HCT116 (cell line): ENCODE results near the gene LNP1. TPM values are rescaled to one million over a fixed set of nuclear protein-coding genes. Genes with fewer than 3 reads are reported as not detected.

Source experiments
- ATAC-seq: fragments of 200-7000 bp; cut with Tn5 transposase; 2 replicates; pipeline ENCODE4 v1.9.1; 2020; ENCODE audit warnings: mild to moderate bottlenecking, moderate library complexity
- BruUV-seq: library from RNA; stranded (reverse); fragments of 400-500 nt; replicated peaks from 2 replicates; lab custom pipeline; 2021; lab: Mats Ljungman, UMichigan
- CTCF ChIA-PET: fragments of 300-600 bp; sonication (Branson Sonifier 250); formaldehyde crosslinking; loops from one replicate; lab custom pipeline; 2021; ENCODE audit warnings: antibody characterized with exemption; lab: Charles Lee
- POLR2A ChIA-PET: fragments of 300-600, 350-600 bp; sonication (Branson Sonifier 250); formaldehyde crosslinking; loops from one replicate; lab custom pipeline; 2021; ENCODE audit warnings: antibody characterized with exemption; lab: Charles Lee
- RAD21 ChIA-PET, 2 experiments: fragments of 300-600 bp; sonication (Branson Sonifier 250); formaldehyde crosslinking; loops; one replicate each; lab custom pipeline; 2023; ENCODE audit warnings: low total read pairs in 2 of 2; ENCODE audit not compliant: uncharacterized antibody in 2 of 2, unreplicated experiment in 2 of 2, low non-redundant PET in 1 of 2; lab: Charles Lee
- DNase-seq: peaks from one replicate; pipeline ENCODE4 v3.0.0-alpha.2; 2010; ENCODE audit warnings: low read depth, low spot score
- H2AFZ ChIP-seq: fragments of 200-600 bp; shearing (Covaris generic), sonication (generic); 2 replicates; pipeline ENCODE4 v1.6.1; 2017; ENCODE audit warnings: low read depth, mixed run types, mixed read lengths, antibody characterized with exemption, low read length; ENCODE audit not compliant: poor library complexity, severe bottlenecking
- H3K27ac ChIP-seq: 2 replicates; pipeline ENCODE4 v1.5.1; 2012; ENCODE audit warnings: low read depth, low read length
- H3K27me3 ChIP-seq: fragments of 200-600 bp; sonication (generic); 2 replicates; pipeline ENCODE4 v1.6.1; 2016; ENCODE audit warnings: mixed run types, low read length, mixed read lengths; ENCODE audit not compliant: insufficient read depth
- H3K36me3 ChIP-seq, 2 experiments: fragments of 200-500 bp in 1 of 2; fragments of 200-600 bp in 1 of 2; sonication (Bioruptor generic) in 1 of 2; sonication (generic) in 1 of 2; 2 replicates each; pipeline versions ENCODE4 v1.5.1 to v1.6.1; 2014 to 2016; ENCODE audit warnings: low read length in 2 of 2, inconsistent platforms in 1 of 2, mixed read lengths in 1 of 2, mixed run types in 1 of 2; ENCODE audit not compliant: insufficient read depth in 2 of 2, control insufficient read depth in 1 of 2
- H3K4me1 ChIP-seq, 2 experiments: fragments of 200-600 bp in 1 of 2; sonication (generic) in 1 of 2; 2 replicates each; pipeline versions ENCODE4 v1.5.1 to v1.6.1; 2012 to 2017; ENCODE audit warnings: low read length in 2 of 2, inconsistent platforms in 1 of 2, mild to moderate bottlenecking in 1 of 2, mixed read lengths in 1 of 2, mixed run types in 1 of 2, moderate library complexity in 1 of 2; ENCODE audit not compliant: insufficient read depth in 2 of 2, control insufficient read depth in 1 of 2
- H3K4me2 ChIP-seq: fragments of 200-600 bp; sonication (generic); 2 replicates; pipeline ENCODE4 v1.6.1; 2017; ENCODE audit warnings: mixed run types, low read length, mixed read lengths
- H3K4me3 ChIP-seq, 2 experiments: fragments of 200-600 bp in 1 of 2; sonication (generic) in 1 of 2; replicated peaks in 1 of 2; 2 replicates each; pipeline ENCODE4 v1.5.1; 2011 to 2016; ENCODE audit warnings: low read length in 2 of 2, control low read depth in 1 of 2, low read depth in 1 of 2, mild to moderate bottlenecking in 1 of 2, mixed read lengths in 1 of 2, mixed run types in 1 of 2
- H3K79me2 ChIP-seq: fragments of 200-600 bp; sonication (generic); 2 replicates; pipeline ENCODE4 v1.6.1; 2017; ENCODE audit warnings: mild to moderate bottlenecking, mixed run types, low read length, moderate library complexity, mixed read lengths; ENCODE audit not compliant: insufficient read depth
- H3K9ac ChIP-seq: fragments of 200-600 bp; sonication (generic); 2 replicates; pipeline ENCODE4 v1.6.1; 2016; ENCODE audit warnings: low read length, mixed read lengths
- H3K9me2 ChIP-seq: fragments of 200-600 bp; sonication (generic), shearing (Covaris generic); 2 replicates; pipeline ENCODE4 v1.6.1; 2017; ENCODE audit warnings: mixed run types, mild to moderate bottlenecking, moderate library complexity; ENCODE audit not compliant: insufficient read depth
- H3K9me3 ChIP-seq, 2 experiments: fragments of 200-500 bp in 1 of 2; fragments of 200-600 bp in 1 of 2; sonication (Bioruptor generic) in 1 of 2; sonication (generic) in 1 of 2; 2 replicates each; pipeline ENCODE4 v1.6.1; 2014 to 2017; ENCODE audit warnings: low read length in 2 of 2, mixed read lengths in 2 of 2, inconsistent platforms in 1 of 2, low read depth in 1 of 2, mild to moderate bottlenecking in 1 of 2, mixed run types in 1 of 2, moderate library complexity in 1 of 2; ENCODE audit not compliant: control insufficient read depth in 1 of 2, insufficient read depth in 1 of 2
- H4K20me1 ChIP-seq: fragments of 200-600 bp; sonication (generic), shearing (Covaris generic); 2 replicates; pipeline ENCODE4 v1.6.1; 2017; ENCODE audit warnings: mixed run types, mild to moderate bottlenecking, moderate library complexity; ENCODE audit not compliant: insufficient read depth
- ATF3 ChIP-seq: IDR thresholded peaks from 2 replicates; pipeline ENCODE4 v1.6.1; 2012
- CBX3 ChIP-seq: IDR thresholded peaks from 2 replicates; pipeline ENCODE4 v1.6.1; 2012; ENCODE audit warnings: low read depth
- CEBPB ChIP-seq: IDR thresholded peaks from 2 replicates; pipeline ENCODE4 v1.6.1; 2012; ENCODE audit warnings: low read depth
- EZH2phosphoT487 ChIP-seq: fragments of 200-600 bp; IDR thresholded peaks from 2 replicates; pipeline ENCODE4 v1.6.1; 2018; ENCODE audit warnings: antibody characterized with exemption, borderline replicate concordance
- FOSL1 ChIP-seq: IDR thresholded peaks from 2 replicates; pipeline ENCODE4 v1.6.1; 2012; ENCODE audit warnings: low read depth
- JUND ChIP-seq: IDR thresholded peaks from 2 replicates; pipeline ENCODE4 v1.6.1; 2012
- POLR2A ChIP-seq: IDR thresholded peaks from 2 replicates; pipeline ENCODE4 v1.7.0; 2011; ENCODE audit warnings: borderline replicate concordance; ENCODE audit not compliant: insufficient read depth, insufficient read length; ENCODE audit errors: extremely low read depth
- POLR2AphosphoS5 ChIP-seq: IDR thresholded peaks from 2 replicates; pipeline ENCODE4 v1.6.1; 2011; ENCODE audit warnings: mild to moderate bottlenecking, low read depth, low read length, moderate library complexity
- SIN3A ChIP-seq: IDR thresholded peaks from 2 replicates; pipeline ENCODE4 v1.6.1; 2012; ENCODE audit warnings: low read depth
- SP1 ChIP-seq: IDR thresholded peaks from 2 replicates; pipeline ENCODE4 v1.6.1; 2012; ENCODE audit warnings: low read depth
- SRF ChIP-seq: IDR thresholded peaks from 2 replicates; pipeline ENCODE4 v1.6.1; 2012; ENCODE audit warnings: low read depth
- TCF7L2 ChIP-seq: IDR thresholded peaks from 2 replicates; pipeline ENCODE4 v1.7.0; 2011; ENCODE audit warnings: borderline replicate concordance, inconsistent platforms; ENCODE audit not compliant: insufficient read depth, insufficient read length; ENCODE audit errors: extremely low read depth
- YY1 ChIP-seq: IDR thresholded peaks from 2 replicates; pipeline ENCODE4 v1.6.1; 2011; ENCODE audit warnings: low read length, low read depth, moderate library complexity, mild to moderate bottlenecking; ENCODE audit not compliant: insufficient replicate concordance; ENCODE audit errors: extremely low read depth
- intact Hi-C: fragments of 100-400 bp; cut with micrococcal nuclease; formaldehyde crosslinking; loops from 2 replicates; pipeline ENCODE4 v1.10.0; 2022
- total RNA-seq: library from RNA; stranded (reverse); gene quantifications from one replicate; pipeline ENCODE4 v1.2.1, GENCODE V29; 2021; ENCODE audit not compliant: unreplicated experiment
- TF ChIP-seq, protein P1 (sequence below): IDR thresholded peaks from 2 replicates; pipeline ENCODE4 v1.6.1; 2011; ENCODE audit warnings: mild to moderate bottlenecking, low read length, moderate library complexity; ENCODE audit not compliant: insufficient replicate concordance; ENCODE audit errors: extremely low read depth

LNP1 gene
- total RNA-seq, 1 experiment from 2014 or later = 1.6 TPM

GRCh38 chr3:100424261-100424660 is 22.9 kb downstream of the LNP1 start:
- no peak overlapping the region for H3K4me3 ChIP-seq
- no peak overlapping the region for H3K9ac ChIP-seq
- no peaks in the 10 kb centered on the region for H3K79me2 ChIP-seq
- TF ChIP-seq JUND = no peak
- no peak for TF ChIP-seq FOSL1
- no peak for TF ChIP-seq TCF7L2
- TF ChIP-seq SIN3A = no peak
- TF ChIP-seq, protein P1, sequence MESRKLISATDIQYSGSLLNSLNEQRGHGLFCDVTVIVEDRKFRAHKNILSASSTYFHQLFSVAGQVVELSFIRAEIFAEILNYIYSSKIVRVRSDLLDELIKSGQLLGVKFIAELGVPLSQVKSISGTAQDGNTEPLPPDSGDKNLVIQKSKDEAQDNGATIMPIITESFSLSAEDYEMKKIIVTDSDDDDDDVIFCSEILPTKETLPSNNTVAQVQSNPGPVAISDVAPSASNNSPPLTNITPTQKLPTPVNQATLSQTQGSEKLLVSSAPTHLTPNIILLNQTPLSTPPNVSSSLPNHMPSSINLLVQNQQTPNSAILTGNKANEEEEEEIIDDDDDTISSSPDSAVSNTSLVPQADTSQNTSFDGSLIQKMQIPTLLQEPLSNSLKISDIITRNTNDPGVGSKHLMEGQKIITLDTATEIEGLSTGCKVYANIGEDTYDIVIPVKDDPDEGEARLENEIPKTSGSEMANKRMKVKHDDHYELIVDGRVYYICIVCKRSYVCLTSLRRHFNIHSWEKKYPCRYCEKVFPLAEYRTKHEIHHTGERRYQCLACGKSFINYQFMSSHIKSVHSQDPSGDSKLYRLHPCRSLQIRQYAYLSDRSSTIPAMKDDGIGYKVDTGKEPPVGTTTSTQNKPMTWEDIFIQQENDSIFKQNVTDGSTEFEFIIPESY = no peak
- no peak for TF ChIP-seq CEBPB
- CTCF ChIA-PET = no interaction called here
- POLR2A ChIA-PET = no interaction called here
- no peaks in the 10 kb centered on the region for H3K36me3 ChIP-seq
- peaks cover 0 to 4% of the 10 kb centered on the region in 2 experiments; a peak in 1 of 4 replicates for H3K4me1 ChIP-seq
- no peak overlapping the region for H3K27ac ChIP-seq
- RAD21 ChIA-PET = no interaction called here
- no peaks in the 10 kb centered on the region for H3K9me2 ChIP-seq
- ATAC-seq (no peak), DNase-seq (no peak)
- H4K20me1 ChIP-seq = no peaks in the 10 kb centered on the region
- H2AFZ ChIP-seq = no peak overlapping the region
- no TSS peak for BruUV-seq
- intact Hi-C loops = no loop called here
- H3K4me2 ChIP-seq = no peak overlapping the region
- H3K27me3 ChIP-seq = peaks cover 12% of the 10 kb centered on the region
- no peaks in the 10 kb centered on the region for H3K9me3 ChIP-seq

- Histone ChIP-seq H3K36me3 (no peaks in the 10 kb centered on the region), H3K79me2 (no peaks in the 10 kb centered on the region), H3K9me3 (no peaks in the 10 kb centered on the region), H3K4me3 (no peak overlapping the region), H3K9me2 (no peaks in the 10 kb centered on the region), H3K4me2 (no peak overlapping the region), H3K4me1 (peaks cover 0 to 4% of the 10 kb centered on the region in 2 experiments; a peak in 1 of 4 replicates), H3K27ac (no peak overlapping the region), H4K20me1 (no peaks in the 10 kb centered on the region), H3K9ac (no peak overlapping the region), H2AFZ (no peak overlapping the region), H3K27me3 (peaks cover 12% of the 10 kb centered on the region)
- ChIA-PET RAD21 (no interaction called here), CTCF (no interaction called here), POLR2A (no interaction called here)
- DNase-seq = no peak
- BruUV-seq = no TSS peak
- TF ChIP-seq ATF3 (no peak), CBX3 (no peak), CEBPB (peak; percentile 85), SRF (no peak), POLR2AphosphoS5 (no peak), JUND (peak; percentile 33; the same call in 1 of the 2 replicates), POLR2A (no peak), YY1 (no peak), SP1 (peak; percentile 17; the same call in 1 of the 2 replicates), FOSL1 (peak; percentile 51; the same call in 1 of the 2 replicates), EZH2phosphoT487 (no peak)
- intact Hi-C loops = no loop called here
- ATAC-seq = no peak
Measured at GRCh38 chr3:100425316-100425715, 24.0 kb downstream of the LNP1 start.
